Muscle layer of duodenum (tissue), 2 donors: ENCODE results near the gene TNIK.

ENCODE experiments used
- H3K27ac ChIP-seq: one replicate; pipeline ENCODE4 v1.7.0; 2013; ENCODE audit warnings: mild to moderate bottlenecking, low read length
- H3K27me3 ChIP-seq: one replicate; pipeline ENCODE4 v1.7.0; 2013; ENCODE audit warnings: low read depth, mild to moderate bottlenecking, control low read depth, low read length
- H3K36me3 ChIP-seq, 2 donors: one replicate each; pipeline ENCODE4 v1.7.0; 2013; ENCODE audit warnings: low read length in 2 of 2, control low read depth in 1 of 2, mild to moderate bottlenecking in 1 of 2; ENCODE audit not compliant: insufficient read depth in 2 of 2, control insufficient read depth in 1 of 2
- H3K4me1 ChIP-seq, 2 donors: one replicate each; pipeline ENCODE4 v1.7.0; 2013; ENCODE audit warnings: low read length in 2 of 2, mild to moderate bottlenecking in 2 of 2, control low read depth in 1 of 2, moderate library complexity in 1 of 2; ENCODE audit not compliant: insufficient read depth in 2 of 2, control insufficient read depth in 1 of 2
- H3K4me3 ChIP-seq, 2 donors: one replicate each; pipeline ENCODE4 v1.7.0; 2013; ENCODE audit warnings: low read length in 2 of 2, low read depth in 1 of 2, mild to moderate bottlenecking in 1 of 2
- H3K9me3 ChIP-seq, 2 donors: one replicate each; pipeline ENCODE4 v1.7.0; 2013; ENCODE audit warnings: low read length in 2 of 2, control low read depth in 1 of 2, mild to moderate bottlenecking in 1 of 2; ENCODE audit not compliant: control insufficient read depth in 1 of 2
- donor health status: healthy.

Gene TNIK

DNA sequence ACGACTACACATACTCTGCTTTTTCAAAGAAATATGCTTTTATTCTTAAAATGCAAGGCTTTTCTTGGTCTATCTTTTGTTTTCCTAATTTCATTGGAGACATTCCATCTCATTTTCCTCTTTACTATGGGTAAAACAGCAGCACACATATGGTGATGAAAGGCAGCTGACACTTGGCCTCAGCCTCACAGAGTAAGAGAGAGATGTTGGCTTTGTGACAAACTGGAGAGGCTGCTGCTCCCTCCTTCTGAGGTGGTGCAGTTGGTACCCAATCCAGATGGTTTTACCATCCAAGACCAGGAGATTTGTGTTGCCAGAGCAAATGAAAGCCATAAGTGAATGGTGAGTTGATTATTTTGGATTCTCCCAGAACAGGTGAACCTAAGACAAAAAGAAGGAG lies 420.5 kb downstream of the TNIK start:
- no peaks in the 10 kb centered on the region for H3K27me3 ChIP-seq
- H3K9me3 ChIP-seq = no peaks in the 10 kb centered on the region
- H3K27ac ChIP-seq = no peak overlapping the region
- no peaks in the 10 kb centered on the region for H3K4me1 ChIP-seq
- no peak overlapping the region for H3K4me3 ChIP-seq
- H3K36me3 ChIP-seq = no peaks in the 10 kb centered on the region

DNA sequence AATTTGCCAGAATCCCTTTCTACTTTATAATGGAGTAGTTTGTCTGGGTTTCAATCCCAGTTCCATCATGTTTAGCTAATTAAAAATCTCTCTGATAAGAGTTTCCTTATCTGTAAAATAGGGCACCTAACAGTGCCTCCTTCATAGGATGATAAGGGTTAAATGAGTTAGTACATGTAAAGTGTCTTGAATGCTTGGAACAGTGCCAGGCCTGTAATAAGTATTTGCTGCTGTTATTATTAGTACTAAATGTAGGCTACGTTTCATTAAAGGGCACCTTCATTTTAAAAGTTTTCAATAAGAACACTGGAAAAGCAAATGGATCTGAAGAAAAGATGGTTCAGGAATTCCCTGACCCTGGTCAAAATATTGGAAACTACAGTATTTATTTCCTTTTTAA lies 421.9 kb downstream of the TNIK start:
- no peak overlapping the region for H3K4me3 ChIP-seq

DNA sequence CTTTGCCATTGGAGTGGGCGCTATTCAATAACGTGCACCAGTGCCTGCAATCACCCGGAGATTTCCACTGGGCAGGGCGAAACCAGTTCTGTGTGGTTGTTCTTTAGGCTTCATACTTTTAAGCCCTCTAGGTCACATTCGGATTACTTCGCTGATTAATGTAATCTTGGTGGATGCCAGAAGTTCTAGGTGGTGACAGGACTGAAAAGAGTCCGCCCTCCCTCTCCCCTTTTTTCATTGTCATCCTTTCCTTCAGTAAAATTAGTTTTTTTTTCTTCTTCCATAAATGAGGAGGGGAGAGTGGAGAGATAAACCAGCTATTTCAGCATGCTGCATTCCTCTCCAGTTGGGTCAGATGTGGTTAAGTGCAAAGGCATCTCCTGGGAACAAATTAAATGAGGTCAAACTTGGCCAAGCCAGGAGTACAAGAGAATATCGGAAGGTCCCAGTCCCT lies 431.4 kb downstream of the TNIK start:
- Histone ChIP-seq H3K9me3 (no peaks in the 10 kb centered on the region), H3K4me3 (peak overlapping the region; percentile 52 to 58), H3K27me3 (no peaks in the 10 kb centered on the region), H3K36me3 (no peaks in the 10 kb centered on the region), H3K27ac (peak overlapping the region; percentile 19), H3K4me1 (peaks cover 0 to 3% of the 10 kb centered on the region in 2 donors)

More for the DNA sequence above, 421.9 kb downstream of the TNIK start:
- H3K9me3 ChIP-seq = no peaks in the 10 kb centered on the region
- H3K27ac ChIP-seq = no peak overlapping the region
- H3K27me3 ChIP-seq = no peaks in the 10 kb centered on the region
- H3K36me3 ChIP-seq = no peaks in the 10 kb centered on the region
- H3K4me1 ChIP-seq = no peaks in the 10 kb centered on the region

DNA sequence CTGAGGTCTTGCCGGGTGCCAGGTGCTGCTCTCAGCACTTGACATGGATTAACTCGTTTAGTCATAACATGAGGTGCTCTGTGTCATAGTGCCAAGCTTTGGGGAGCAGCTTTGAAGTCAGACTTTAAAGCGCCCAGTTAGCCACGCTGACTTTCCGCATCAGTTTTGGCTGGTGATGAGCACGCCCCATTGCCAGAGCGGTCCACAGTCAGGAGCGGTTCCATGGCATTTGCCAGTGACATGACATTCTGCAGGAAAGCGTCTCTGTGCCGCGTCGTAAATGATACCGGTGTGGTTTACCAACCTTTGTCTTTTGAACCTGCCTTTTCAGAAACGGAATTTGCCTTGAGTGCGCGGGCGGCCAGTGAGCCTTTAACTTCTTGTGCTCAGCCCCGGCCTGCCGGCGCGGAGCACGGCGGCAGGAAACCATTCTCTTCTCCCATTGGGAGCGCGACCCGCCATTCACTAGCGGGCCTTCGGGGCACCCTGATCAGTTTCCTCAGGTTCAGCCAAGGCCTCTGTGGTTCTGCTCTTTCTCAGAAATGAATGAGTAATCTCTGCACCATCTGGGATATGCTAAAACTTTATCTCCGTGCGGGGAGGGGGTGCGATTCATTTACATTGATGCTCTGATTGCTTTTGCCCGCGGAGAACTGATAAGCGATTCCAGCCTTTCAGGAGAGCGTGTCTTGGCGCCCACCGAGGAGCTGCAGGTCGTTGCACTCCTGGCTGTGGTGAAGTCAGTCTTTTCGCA lies 432.0 kb downstream of the TNIK start:
- H3K4me3 ChIP-seq = peak overlapping the region; percentile 52 to 58
- peaks cover 0 to 3% of the 10 kb centered on the region in 2 donors for H3K4me1 ChIP-seq
- H3K36me3 ChIP-seq = no peaks in the 10 kb centered on the region
- no peaks in the 10 kb centered on the region for H3K27me3 ChIP-seq
- no peaks in the 10 kb centered on the region for H3K9me3 ChIP-seq
- peak overlapping the region; percentile 19 for H3K27ac ChIP-seq

- Histone ChIP-seq H3K4me1 (peaks cover 0 to 3% of the 10 kb centered on the region in 2 donors), H3K27ac (peak within 1 kb of the TSS; percentile 6), H3K4me3 (no peak within 1 kb of the TSS), H3K36me3 (no peaks in the 10 kb centered on the region), H3K27me3 (no peaks in the 10 kb centered on the region), H3K9me3 (no peaks in the 10 kb centered on the region)
Observed at GRCh38 chr3:171026597-171027293, 433.5 kb downstream of the TNIK start, which contains the start of gene SLC2A2. Gene SLC2A2, minus strand, starts transcription at chr3:171026720. Its CDS starts 50 bp downstream, at chr3:171026670.

DNA sequence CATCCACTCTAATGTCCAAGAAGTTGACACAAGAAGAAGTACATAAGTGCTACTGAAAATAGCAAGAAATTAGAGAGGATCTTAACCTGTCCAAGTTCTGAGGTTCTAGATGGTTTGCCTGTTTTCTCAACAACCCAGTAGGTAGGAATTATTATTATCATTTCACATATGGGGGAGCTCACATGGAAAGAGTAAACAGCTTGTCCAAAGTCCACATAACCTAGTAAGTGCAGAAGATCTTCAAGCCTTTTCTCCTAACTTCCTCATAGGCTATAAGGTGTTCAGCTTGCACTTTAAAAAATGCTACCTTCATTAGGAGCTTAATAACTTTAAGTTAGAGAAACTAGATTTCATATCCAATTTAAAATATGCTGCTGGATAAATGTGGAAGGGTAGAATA lies 436.6 kb downstream of the TNIK start:
- no peaks in the 10 kb centered on the region for H3K27me3 ChIP-seq
- H3K27ac ChIP-seq = no peak overlapping the region
- no peak overlapping the region for H3K4me3 ChIP-seq
- peaks cover 0 to 3% of the 10 kb centered on the region in 2 donors for H3K4me1 ChIP-seq
- no peaks in the 10 kb centered on the region for H3K36me3 ChIP-seq
- no peaks in the 10 kb centered on the region for H3K9me3 ChIP-seq

- Histone ChIP-seq H3K36me3 (no peaks in the 10 kb centered on the region), H3K4me3 (no peak overlapping the region), H3K9me3 (no peaks in the 10 kb centered on the region), H3K4me1 (peaks cover 0 to 3% of the 10 kb centered on the region in 2 donors), H3K27me3 (no peaks in the 10 kb centered on the region), H3K27ac (no peak overlapping the region)
Observed at GRCh38 chr3:171021377-171021776, 438.8 kb downstream of the TNIK start.

- Histone ChIP-seq H3K36me3 (no peaks in the 10 kb centered on the region), H3K27me3 (no peaks in the 10 kb centered on the region), H3K4me1 (peaks cover 0 to 3% of the 10 kb centered on the region in 2 donors), H3K9me3 (no peaks in the 10 kb centered on the region), H3K27ac (no peak overlapping the region), H3K4me3 (no peak overlapping the region)
Observed at GRCh38 chr3:171018156-171018935, 441.9 kb downstream of the TNIK start.

DNA sequence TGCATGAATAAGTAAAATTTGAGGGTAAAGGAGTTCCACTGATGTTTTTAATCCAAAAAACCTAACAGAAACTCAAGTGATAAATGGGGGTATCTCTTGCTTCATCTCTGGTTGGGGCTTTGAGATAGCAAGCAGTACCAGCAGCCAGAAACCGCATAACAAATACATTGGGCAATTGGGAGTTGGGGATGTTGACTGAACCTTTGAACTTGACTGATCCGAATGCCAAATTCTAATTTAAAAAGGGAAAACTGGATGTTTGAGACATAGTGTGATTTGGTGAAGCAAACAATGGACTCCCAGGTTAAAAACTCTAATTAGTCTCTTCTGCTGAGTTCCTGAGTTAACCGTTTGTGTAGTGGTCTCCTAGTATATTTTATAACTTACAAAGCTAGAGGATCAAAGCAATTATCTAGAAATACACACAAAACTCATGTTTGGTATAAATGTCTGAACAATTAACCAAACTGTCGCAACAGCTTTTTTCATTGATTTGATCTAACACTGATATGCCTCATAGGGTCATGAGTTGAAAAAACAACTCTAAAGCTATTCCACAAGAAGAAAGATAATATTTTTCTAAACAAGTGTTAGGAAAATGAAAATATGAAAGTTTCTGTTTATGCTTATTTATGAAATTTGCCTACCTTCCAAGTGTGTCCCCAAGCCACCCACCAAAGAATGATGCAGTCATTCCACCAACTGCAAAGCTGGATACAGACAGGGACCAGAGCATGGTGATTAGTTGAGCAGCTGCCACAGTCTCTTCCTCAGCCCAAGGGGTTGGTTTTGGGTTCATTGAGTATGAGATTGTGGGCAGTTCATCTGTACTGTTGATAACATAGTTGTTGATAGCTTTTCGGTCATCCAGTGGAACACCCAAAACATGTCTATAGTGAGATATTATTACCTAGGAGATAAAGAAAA lies 446.1 kb downstream of the TNIK start:
- no peaks in the 10 kb centered on the region for H3K9me3 ChIP-seq
- H3K36me3 ChIP-seq = no peaks in the 10 kb centered on the region
- no peak overlapping the region for H3K27ac ChIP-seq
- H3K4me3 ChIP-seq = no peak overlapping the region
- no peaks in the 10 kb centered on the region for H3K27me3 ChIP-seq
- peaks cover 0 to 3% of the 10 kb centered on the region in 2 donors for H3K4me1 ChIP-seq

DNA sequence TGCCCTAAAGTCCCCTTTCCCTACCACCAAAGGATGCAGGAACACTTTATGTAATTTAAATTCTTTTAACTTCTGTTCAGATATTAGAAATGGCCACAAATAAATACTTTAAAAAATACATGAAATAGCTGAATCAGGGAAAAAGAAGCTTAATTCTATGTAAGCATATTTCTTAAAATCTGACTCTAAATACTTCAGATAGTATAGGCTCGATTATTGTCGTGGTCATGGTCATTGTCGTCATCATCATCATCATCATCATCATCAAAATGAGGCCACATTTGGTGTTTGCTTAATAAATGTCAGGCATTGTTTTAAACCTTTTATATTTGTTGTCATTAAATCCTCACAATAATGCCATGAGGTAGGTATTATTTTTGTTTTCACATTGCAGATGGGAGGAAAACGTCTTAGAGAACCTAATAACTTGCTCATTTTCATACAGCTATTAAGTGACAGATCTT lies 448.3 kb downstream of the TNIK start:
- Histone ChIP-seq H3K4me1 (no peaks in the 10 kb centered on the region), H3K27me3 (no peaks in the 10 kb centered on the region), H3K9me3 (no peaks in the 10 kb centered on the region), H3K4me3 (no peak overlapping the region), H3K36me3 (no peaks in the 10 kb centered on the region), H3K27ac (no peak overlapping the region)
